ENCODE results near the gene NPAS3. TPM values are rescaled to one million over a fixed set of nuclear protein-coding genes. Genes with fewer than 3 reads are reported as not detected.

The NPAS3 gene
- total RNA-seq, 1 experiment from 2014 or later = not detected

- Histone ChIP-seq H3K79me2 (ENCODE audit: insufficient read depth, low read length) (no peaks in the 10 kb centered on the region), H3K9me3 (ENCODE audit: control insufficient read depth in 1 of 2, insufficient read depth in 1 of 2, low read depth in 1 of 2, low read length in 2 of 2) (no peaks in the 10 kb centered on the region), H3K4me3 (replicated peaks in 1 of 2; ENCODE audit: low read depth in 1 of 2, low read length in 2 of 2) (no peak overlapping the region), H4K20me1 (ENCODE audit: insufficient read depth) (no peaks in the 10 kb centered on the region), H3K9me2 (ENCODE audit: insufficient read depth) (no peaks in the 10 kb centered on the region), H3K9ac (ENCODE audit: low read length) (no peak overlapping the region), H3K27ac (ENCODE audit: low read depth, low read length) (no peak overlapping the region), H2AFZ (ENCODE audit: low read depth, low read length, poor library complexity, severe bottlenecking) (no peak overlapping the region), H3K27me3 (ENCODE audit: insufficient read depth, low read length) (peaks cover 10% of the 10 kb centered on the region; the same call in 1 of the 2 replicates), H3K36me3 (ENCODE audit: control insufficient read depth in 1 of 2, insufficient read depth in 2 of 2, low read length in 2 of 2) (no peaks in the 10 kb centered on the region), H3K4me2 (ENCODE audit: low read length) (no peak overlapping the region), H3K4me1 (ENCODE audit: control insufficient read depth in 1 of 2, insufficient read depth in 2 of 2, low read length in 2 of 2) (no peaks in the 10 kb centered on the region)
- no TSS peak for BruUV-seq (replicated peaks)
- TF ChIP-seq ELF1 (IDR thresholded peaks at IDR 0.05; ENCODE audit: borderline replicate concordance, low read depth) = no peak
- TF ChIP-seq SP1 (IDR thresholded peaks at IDR 0.05; ENCODE audit: low read depth) = no peak
- TF ChIP-seq EGR1 (IDR thresholded peaks at IDR 0.05; ENCODE audit: low read depth) = no peak
- no peak for TF ChIP-seq YY1 (IDR thresholded peaks at IDR 0.05; ENCODE audit: extremely low read depth, insufficient replicate concordance, low read depth, low read length)
- no peak for TF ChIP-seq SRF (IDR thresholded peaks at IDR 0.05; ENCODE audit: low read depth)
- TF ChIP-seq, protein P1, sequence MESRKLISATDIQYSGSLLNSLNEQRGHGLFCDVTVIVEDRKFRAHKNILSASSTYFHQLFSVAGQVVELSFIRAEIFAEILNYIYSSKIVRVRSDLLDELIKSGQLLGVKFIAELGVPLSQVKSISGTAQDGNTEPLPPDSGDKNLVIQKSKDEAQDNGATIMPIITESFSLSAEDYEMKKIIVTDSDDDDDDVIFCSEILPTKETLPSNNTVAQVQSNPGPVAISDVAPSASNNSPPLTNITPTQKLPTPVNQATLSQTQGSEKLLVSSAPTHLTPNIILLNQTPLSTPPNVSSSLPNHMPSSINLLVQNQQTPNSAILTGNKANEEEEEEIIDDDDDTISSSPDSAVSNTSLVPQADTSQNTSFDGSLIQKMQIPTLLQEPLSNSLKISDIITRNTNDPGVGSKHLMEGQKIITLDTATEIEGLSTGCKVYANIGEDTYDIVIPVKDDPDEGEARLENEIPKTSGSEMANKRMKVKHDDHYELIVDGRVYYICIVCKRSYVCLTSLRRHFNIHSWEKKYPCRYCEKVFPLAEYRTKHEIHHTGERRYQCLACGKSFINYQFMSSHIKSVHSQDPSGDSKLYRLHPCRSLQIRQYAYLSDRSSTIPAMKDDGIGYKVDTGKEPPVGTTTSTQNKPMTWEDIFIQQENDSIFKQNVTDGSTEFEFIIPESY (IDR thresholded peaks at IDR 0.05; ENCODE audit: extremely low read depth, insufficient replicate concordance, low read length) = no peak
- no peak for TF ChIP-seq MAX (IDR thresholded peaks at IDR 0.05)
- no peak for TF ChIP-seq POLR2AphosphoS5 (IDR thresholded peaks at IDR 0.05; ENCODE audit: low read depth, low read length)
- no peak for TF ChIP-seq ZFX (IDR thresholded peaks at IDR 0.05)
- no peak for TF ChIP-seq ZNF274 (IDR thresholded peaks at IDR 0.05; ENCODE audit: low read depth, low read length)
- TF ChIP-seq RAD21 (IDR thresholded peaks at IDR 0.05; ENCODE audit: low read depth) = no peak
- TF ChIP-seq SIN3A (IDR thresholded peaks at IDR 0.05; ENCODE audit: low read depth) = no peak
- no peak for TF ChIP-seq EZH2phosphoT487 (IDR thresholded peaks at IDR 0.05; ENCODE audit: borderline replicate concordance)
- TF ChIP-seq JUND (IDR thresholded peaks at IDR 0.05) = no peak
- no peak for ATAC-seq
- CTCF ChIA-PET = no interaction called here
- POLR2A ChIA-PET = no interaction called here
- RAD21 ChIA-PET (ENCODE audit: low non-redundant PET in 1 of 2, low total read pairs in 2 of 2, uncharacterized antibody in 2 of 2, unreplicated experiment in 2 of 2) = no interaction called here
- intact Hi-C loops (cut with micrococcal nuclease) = no loop called here
- DNase-seq (ENCODE audit: low read depth, low spot score) = no peak
Measured at GRCh38 chr14:33631021-33631420, 692.3 kb downstream of the NPAS3 start.
